ENCODE data around the gene ZNF385C.

ZNF385C gene

GRCh38 chr17:42018988-42019387 is 79.3 kb downstream of the ZNF385C start:
- peaks cover 24% of the 10 kb centered on the region for H3K36me3 ChIP-seq (ENCODE audit: insufficient read depth, low read length)
- no peak for TF ChIP-seq EZH2 (IDR thresholded peaks at IDR 0.05; ENCODE audit: borderline replicate concordance, low read depth, low read length, severe bottlenecking)
- TF ChIP-seq CTCF (IDR thresholded peaks at IDR 0.05; ENCODE audit: borderline replicate concordance, extremely low read depth, low read length, poor library complexity, severe bottlenecking), result no peak
- H4K20me1 ChIP-seq (ENCODE audit: insufficient read depth, low read length), result no peaks in the 10 kb centered on the region
- H3K4me2 ChIP-seq (ENCODE audit: insufficient read depth, low read length), result peak overlapping the region; percentile 95; the same call in 1 of the 2 replicates
- H3K27ac ChIP-seq (ENCODE audit: low read length), result no peak overlapping the region
- H3K9me3 ChIP-seq (ENCODE audit: insufficient read depth, low read length, severe bottlenecking), result no peaks in the 10 kb centered on the region
- no peaks in the 10 kb centered on the region for H3K27me3 ChIP-seq (ENCODE audit: insufficient read depth, low read length, poor library complexity)
- peaks cover 58% of the 10 kb centered on the region for H3K4me1 ChIP-seq (ENCODE audit: insufficient read depth, low read length)
- peaks cover 63% of the 10 kb centered on the region for H3K79me2 ChIP-seq (ENCODE audit: insufficient read depth, low read length)
- no peak overlapping the region for H3K4me3 ChIP-seq (ENCODE audit: low read depth in 1 of 2, low read length in 2 of 2)
- no peak for DNase-seq
- no peak overlapping the region for H3K9ac ChIP-seq (ENCODE audit: low read depth, low read length)
- ATAC-seq (ENCODE audit: insufficient read depth, low read depth), result no peak
- H2AFZ ChIP-seq (ENCODE audit: low read depth, low read length), result peak overlapping the region; percentile 90; the same call in 1 of the 2 replicates

GRCh38 chr17:42018339-42018738 is 79.9 kb downstream of the ZNF385C start:
- peak overlapping the region; percentile 93 for H3K27ac ChIP-seq (ENCODE audit: low read length)
- TF ChIP-seq CTCF (IDR thresholded peaks at IDR 0.05; ENCODE audit: borderline replicate concordance, extremely low read depth, low read length, poor library complexity, severe bottlenecking) (no peak), EZH2 (IDR thresholded peaks at IDR 0.05; ENCODE audit: borderline replicate concordance, low read depth, low read length, severe bottlenecking) (no peak)
- ATAC-seq (ENCODE audit: insufficient read depth, low read depth) (no peak), DNase-seq (no peak)
- peak overlapping the region; percentile 95 for H3K4me2 ChIP-seq (ENCODE audit: insufficient read depth, low read length)
- H4K20me1 ChIP-seq (ENCODE audit: insufficient read depth, low read length), result peaks cover 3% of the 10 kb centered on the region; the same call in 1 of the 2 replicates
- peaks cover 59% of the 10 kb centered on the region for H3K4me1 ChIP-seq (ENCODE audit: insufficient read depth, low read length)
- peak overlapping the region; percentile 87 to 91; a peak in 3 of 4 replicates for H3K4me3 ChIP-seq (ENCODE audit: low read depth in 1 of 2, low read length in 2 of 2)
- H2AFZ ChIP-seq (ENCODE audit: low read depth, low read length), result peak overlapping the region; percentile 88
- H3K36me3 ChIP-seq (ENCODE audit: insufficient read depth, low read length), result peaks cover 17% of the 10 kb centered on the region
- H3K79me2 ChIP-seq (ENCODE audit: insufficient read depth, low read length), result peaks cover 70% of the 10 kb centered on the region
- peak overlapping the region; percentile 81 for H3K9ac ChIP-seq (ENCODE audit: low read depth, low read length)
- H3K9me3 ChIP-seq (ENCODE audit: insufficient read depth, low read length, severe bottlenecking), result no peaks in the 10 kb centered on the region
- no peaks in the 10 kb centered on the region for H3K27me3 ChIP-seq (ENCODE audit: insufficient read depth, low read length, poor library complexity)

- Histone ChIP-seq H3K9me3 (ENCODE audit: insufficient read depth, low read length, severe bottlenecking) (no peaks in the 10 kb centered on the region), H3K36me3 (ENCODE audit: insufficient read depth, low read length) (peaks cover 12% of the 10 kb centered on the region), H3K4me1 (ENCODE audit: insufficient read depth, low read length) (peaks cover 63% of the 10 kb centered on the region), H3K4me2 (ENCODE audit: insufficient read depth, low read length) (peak overlapping the region; percentile 95), H3K9ac (ENCODE audit: low read depth, low read length) (peak overlapping the region; percentile 81), H3K79me2 (ENCODE audit: insufficient read depth, low read length) (peaks cover 75% of the 10 kb centered on the region), H4K20me1 (ENCODE audit: insufficient read depth, low read length) (peaks cover 8% of the 10 kb centered on the region; the same call in 1 of the 2 replicates), H3K4me3 (ENCODE audit: low read depth in 1 of 2, low read length in 2 of 2) (peak overlapping the region; percentile 87 to 91; a peak in 3 of 4 replicates), H3K27ac (ENCODE audit: low read length) (peak overlapping the region; percentile 93), H3K27me3 (ENCODE audit: insufficient read depth, low read length, poor library complexity) (no peaks in the 10 kb centered on the region), H2AFZ (ENCODE audit: low read depth, low read length) (peak overlapping the region; percentile 88)
- no peak for TF ChIP-seq CTCF (IDR thresholded peaks at IDR 0.05; ENCODE audit: borderline replicate concordance, extremely low read depth, low read length, poor library complexity, severe bottlenecking)
- no peak for TF ChIP-seq EZH2 (IDR thresholded peaks at IDR 0.05; ENCODE audit: borderline replicate concordance, low read depth, low read length, severe bottlenecking)
- DNase-seq, result no peak
- 0 out of 3 replicates have a peak, but pooled peaks have one; percentile 1 for ATAC-seq (ENCODE audit: insufficient read depth, low read depth)
Measured at GRCh38 chr17:42017866-42018200, 80.4 kb downstream of the ZNF385C start.
